HG03460 (cell line): ENCODE results near the gene TCN1.
"Not testable (repeated sequence)": the region's sequence is repeated elsewhere in the genome, so short reads cannot be mapped to it uniquely, and the experiment has no call there.

ENCODE experiments used
- ATAC-seq: cut with Tn5 transposase; IDR thresholded peaks from one replicate; pipeline ENCODE4 v1.9.1; 2021; ENCODE audit not compliant: unreplicated experiment

The TCN1 gene

GRCh38 chr11:59857439-59858434, 8.6 kb downstream of the TCN1 start:
- no peak for ATAC-seq

DNA sequence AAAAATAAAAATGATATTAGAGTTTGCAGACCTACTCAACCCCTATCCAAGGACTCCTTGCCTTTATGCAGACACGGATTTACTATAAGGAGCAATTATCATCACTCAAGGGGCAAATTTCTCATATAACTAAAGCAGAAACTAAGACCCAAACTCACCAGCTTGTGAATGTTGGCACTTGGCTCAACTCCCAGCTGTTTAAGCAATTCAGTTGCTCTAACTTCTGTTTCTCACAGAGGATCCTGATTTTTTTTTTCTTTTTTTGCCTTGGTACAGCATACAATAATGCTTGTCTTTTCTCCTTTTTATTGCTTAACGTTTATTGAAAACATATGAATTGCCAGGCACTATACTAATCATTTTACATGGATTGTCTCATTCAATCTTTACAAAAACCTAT, 11.4 kb downstream of the TCN1 start:
- no peak for ATAC-seq

- not testable (repeated sequence) for ATAC-seq
Observed at GRCh38 chr11:59851416-59851815, 14.9 kb downstream of the TCN1 start.

- not testable (repeated sequence) for ATAC-seq
Observed at GRCh38 chr11:59849551-59849950, 16.7 kb downstream of the TCN1 start.

GRCh38 chr11:59849129-59849528, 17.2 kb downstream of the TCN1 start:
- ATAC-seq, result no peak

DNA sequence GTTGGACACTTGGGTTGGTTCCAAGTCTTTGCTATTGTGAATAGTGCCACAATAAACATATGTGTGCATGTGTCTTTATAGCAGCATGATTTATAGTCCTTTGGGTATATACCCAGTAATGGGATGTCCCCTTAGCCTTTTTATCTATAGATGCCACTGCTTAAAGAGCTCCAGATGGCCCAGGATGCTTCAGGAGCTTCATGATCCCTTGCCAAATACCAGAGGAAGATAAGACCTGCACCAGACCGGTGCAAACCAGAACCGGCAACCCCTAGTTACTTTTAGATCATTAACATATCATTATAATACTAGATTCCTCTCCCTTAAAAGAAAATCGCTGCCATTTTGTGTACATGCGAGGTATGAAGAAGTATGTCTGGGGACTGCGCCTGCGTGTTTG, 17.8 kb downstream of the TCN1 start:
- ATAC-seq, result not testable (repeated sequence)

- no peak for ATAC-seq
Observed at GRCh38 chr11:59847626-59848025, 18.7 kb downstream of the TCN1 start.

GRCh38 chr11:59846556-59846955, 19.7 kb downstream of the TCN1 start:
- no peak for ATAC-seq

DNA sequence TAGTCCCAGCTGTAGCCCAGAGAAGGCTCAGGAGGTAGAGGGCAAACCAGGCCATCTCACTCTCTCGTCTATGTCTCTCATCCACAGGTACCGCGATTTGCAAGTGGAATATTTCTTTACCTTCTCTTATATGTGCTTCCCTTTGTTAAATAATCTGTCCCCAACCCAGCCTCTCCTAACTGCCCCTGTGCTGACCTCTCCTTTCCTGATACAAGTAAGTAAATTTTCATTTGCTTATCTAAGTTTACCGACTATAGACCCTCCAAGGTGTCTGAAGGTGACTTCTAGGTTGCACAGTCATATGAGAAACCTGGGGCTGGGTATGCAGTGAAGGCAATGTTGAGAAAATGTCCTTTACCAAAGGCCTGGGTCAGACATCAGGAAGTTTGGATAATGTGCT, 20.9 kb downstream of the TCN1 start, which contains the start of gene CBLIF:
Gene CBLIF (minus strand): TSS at position 101 of the 400 bp plus-strand sequence. CDS start 46 bp downstream, at position 55.
- no peak for ATAC-seq

GRCh38 chr11:59842316-59842715, 24.0 kb downstream of the TCN1 start:
- ATAC-seq, result no peak

DNA sequence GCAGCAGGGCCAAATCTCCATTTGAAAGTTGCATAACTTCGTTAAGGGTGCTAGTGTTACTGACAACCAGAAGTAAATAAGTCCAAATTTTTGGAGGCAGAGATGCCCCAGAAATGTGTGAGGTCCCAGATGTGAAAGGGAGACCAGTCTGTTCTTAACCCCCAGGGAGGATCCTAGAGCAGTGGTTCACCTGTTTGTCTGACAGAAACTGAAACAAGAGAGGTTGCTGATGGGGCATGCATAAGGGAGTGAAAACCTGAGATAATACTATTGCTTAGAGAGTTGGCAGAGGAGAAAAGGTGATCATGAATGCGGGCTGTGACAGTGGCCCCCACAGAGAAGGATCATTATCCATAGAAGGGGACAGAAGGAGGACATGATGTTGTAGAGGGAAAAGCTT, 24.8 kb downstream of the TCN1 start:
- peak; percentile 65 for ATAC-seq

DNA sequence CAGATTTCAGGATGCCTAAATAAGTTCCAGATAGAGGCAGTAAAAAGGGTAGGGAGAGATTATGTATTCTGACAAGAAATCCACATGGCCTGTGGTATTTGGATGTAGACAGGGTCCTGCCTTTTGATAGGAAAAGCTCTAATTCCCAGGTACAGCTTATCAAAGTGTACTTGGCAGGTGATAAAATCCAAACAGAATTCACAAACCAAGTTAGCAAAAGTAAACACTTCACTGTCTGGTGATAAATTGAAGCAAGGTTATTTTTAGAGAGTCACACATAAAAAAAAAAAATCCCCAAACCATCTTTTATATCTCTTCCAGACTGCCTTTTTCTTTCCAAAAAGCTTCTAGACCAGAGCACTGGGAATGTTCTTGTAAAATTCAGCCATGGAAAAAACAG, 26.7 kb downstream of the TCN1 start:
- ATAC-seq, result no peak

DNA sequence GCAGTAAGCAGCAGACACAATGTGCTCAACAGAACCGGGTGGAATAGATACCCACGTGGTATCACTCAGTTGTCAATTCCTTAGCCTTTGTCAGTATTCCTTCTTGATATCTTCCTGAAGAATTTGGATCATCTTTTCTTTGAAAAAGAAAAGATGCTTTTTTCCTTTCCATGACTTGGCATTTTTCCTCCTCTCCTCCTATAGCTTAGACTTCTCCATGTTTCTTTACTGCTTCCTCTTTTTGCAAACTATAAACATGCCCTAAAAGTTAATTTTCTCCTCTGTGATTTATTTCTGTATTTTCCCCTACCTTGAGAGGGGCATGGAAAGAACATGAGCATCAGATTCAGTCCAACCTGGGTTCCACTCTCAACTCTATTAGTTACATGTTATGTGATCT, 32.7 kb downstream of the TCN1 start:
- ATAC-seq, result no peak

GRCh38 chr11:59829358-59829757, 36.9 kb downstream of the TCN1 start:
- ATAC-seq, result no peak

DNA sequence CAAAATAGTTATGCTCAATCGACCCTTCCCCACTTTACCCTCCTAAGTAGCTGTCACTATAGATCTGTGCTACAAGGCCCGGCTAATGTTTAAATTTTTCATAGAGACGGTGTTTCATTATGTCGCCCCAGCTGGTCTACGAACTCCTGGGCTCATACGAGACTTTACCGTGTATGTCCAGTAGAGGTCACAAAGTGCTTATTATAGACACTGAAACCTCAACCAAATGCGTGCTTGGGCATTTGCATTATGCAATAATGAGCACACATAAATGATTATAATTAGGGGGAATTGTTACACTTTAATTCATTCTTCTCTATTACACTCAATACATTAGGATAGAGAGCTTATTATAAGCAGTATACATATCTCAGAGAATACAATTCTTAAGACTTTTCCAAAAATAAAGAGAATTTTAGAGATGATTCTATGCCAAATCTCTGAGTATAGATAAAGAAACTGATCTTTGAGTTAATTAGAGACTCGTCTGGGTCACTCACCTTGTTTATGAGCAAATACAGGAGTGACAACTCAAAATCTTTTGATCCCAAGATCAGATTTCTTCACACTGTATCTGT, 43.2 kb downstream of the TCN1 start:
- peak; percentile 80 for ATAC-seq

DNA sequence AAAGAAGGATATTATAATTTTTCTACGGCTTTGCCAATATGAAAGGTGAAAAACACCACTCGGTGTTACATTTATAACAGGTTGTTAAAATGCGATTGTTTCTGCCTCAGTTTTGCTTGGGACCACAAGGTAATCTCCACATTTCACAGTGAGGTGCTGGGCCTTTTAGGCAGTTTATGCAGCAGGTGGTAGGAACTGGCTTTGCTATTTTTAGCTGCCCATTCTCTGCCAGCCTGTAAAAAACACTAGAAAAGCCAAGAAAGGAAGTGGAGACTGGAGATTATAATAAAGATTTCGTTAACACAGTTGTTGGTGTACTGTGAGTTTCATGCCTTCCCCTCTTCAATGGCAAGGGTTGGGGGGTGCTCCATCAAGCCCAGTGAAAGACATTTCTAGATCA, 47.7 kb downstream of the TCN1 start:
- peak; percentile 39 for ATAC-seq

DNA sequence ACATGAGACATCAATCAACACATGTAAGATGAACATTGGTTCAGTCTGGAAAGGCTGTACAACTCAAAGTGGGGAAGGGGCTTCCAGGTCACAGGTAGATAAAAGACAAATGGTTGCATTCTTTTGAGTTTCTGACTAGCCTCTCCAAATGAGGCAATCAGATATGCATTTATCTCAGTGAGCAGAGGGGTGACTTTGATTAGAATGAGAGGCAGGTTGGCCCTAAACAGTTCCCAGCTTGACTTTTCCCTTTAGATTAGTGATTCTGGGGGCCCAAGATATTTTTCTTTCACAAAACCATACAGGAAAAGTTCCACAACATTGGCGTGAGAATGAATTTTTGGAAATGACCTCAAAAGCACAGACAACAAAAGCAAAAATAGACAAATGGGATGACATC, 49.9 kb downstream of the TCN1 start:
- ATAC-seq, result not testable (repeated sequence)

- no peak for ATAC-seq
Observed at GRCh38 chr11:59815754-59816153, 50.5 kb downstream of the TCN1 start.

DNA sequence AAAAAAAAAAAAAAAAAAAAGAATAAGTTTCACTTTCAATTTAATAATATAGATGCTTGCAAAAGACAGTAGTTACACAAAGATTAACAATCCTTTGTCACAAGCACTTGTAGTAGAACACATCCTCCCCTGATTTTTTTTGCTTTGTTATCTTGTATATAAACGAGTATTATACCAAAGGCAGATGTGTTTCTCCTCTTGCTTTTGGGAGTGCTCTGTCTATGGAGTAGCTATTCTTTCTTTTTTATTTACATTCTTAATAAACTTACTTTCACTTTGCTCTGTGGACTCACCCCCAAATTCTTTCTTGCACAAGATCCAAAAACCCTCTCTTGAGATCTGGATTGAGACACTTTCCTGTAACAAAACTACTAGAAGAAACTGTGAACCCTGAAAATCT, 52.3 kb downstream of the TCN1 start:
- no peak for ATAC-seq

DNA sequence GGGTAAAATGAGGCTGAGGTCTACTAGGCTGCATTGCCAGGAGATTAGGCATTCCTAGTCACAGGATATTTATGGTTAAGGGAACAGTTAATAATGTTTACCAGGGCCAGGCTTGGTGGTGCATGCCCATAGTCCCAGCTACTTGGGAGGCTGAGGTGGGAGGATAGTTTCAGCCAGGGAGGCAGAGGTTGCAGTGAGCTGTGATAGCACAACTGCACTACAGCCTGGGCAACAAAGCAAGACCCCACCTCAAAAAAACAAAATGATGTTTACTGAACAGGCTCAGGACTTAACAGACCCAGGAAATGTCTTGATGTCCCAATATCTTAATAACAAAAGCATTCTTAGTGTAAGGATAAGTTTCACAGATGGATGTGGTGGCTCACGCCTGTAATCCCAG, 52.9 kb downstream of the TCN1 start:
- no peak for ATAC-seq

DNA sequence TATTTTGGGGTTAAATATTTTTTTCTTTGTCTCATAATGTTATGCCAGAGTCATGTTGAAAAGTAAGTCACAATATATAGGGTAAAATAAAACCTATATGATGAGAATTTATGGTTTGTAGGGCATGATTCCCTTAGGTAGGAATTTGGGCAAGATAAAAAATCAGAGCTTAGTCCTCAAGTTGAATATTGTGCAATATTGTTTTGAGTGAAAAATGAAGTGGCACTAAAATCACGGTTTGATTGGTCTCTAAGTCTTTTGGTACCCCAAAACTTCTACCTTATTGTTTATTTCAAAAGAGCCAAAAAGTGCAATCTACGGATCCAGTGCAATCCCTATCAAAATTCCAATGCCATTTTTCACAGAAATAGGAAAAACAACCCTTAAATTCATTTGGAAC, 54.1 kb downstream of the TCN1 start:
- no peak for ATAC-seq

- no peak for ATAC-seq
Observed at GRCh38 chr11:59810911-59811259, 55.4 kb downstream of the TCN1 start.
